Right kidney (tissue), 1 donor: Measurements from ENCODE around the gene MAT2A.
"Not testable (repeated sequence)": the region's sequence is repeated elsewhere in the genome, so short reads cannot be mapped to it uniquely, and the experiment has no call there.

Experiments used
- DNase-seq: peaks from one replicate; pipeline ENCODE4 v3.0.0-alpha.2; 2016

The MAT2A gene

GRCh38 chr2:85545780-85546240, 6.8 kb downstream of the MAT2A start:
- no peak for DNase-seq

GRCh38 chr2:85547089-85547858, 8.3 kb downstream of the MAT2A start:
- DNase-seq: no peak

- no peak for DNase-seq
Observed at GRCh38 chr2:85547859-85548607, 9.1 kb downstream of the MAT2A start.

- DNase-seq: no peak
Observed at GRCh38 chr2:85548608-85548900, 9.6 kb downstream of the MAT2A start.

GRCh38 chr2:85549095-85549494, 10.1 kb downstream of the MAT2A start:
- no peak for DNase-seq

GRCh38 chr2:85549826-85550225, 10.9 kb downstream of the MAT2A start:
- no peak for DNase-seq

- DNase-seq: no peak
Observed at GRCh38 chr2:85550486-85550885, 11.5 kb downstream of the MAT2A start.

- peak; percentile 58 for DNase-seq
Observed at GRCh38 chr2:85551698-85552678, 13.0 kb downstream of the MAT2A start.

- DNase-seq: no peak
Observed at GRCh38 chr2:85553184-85553583, 14.2 kb downstream of the MAT2A start.

GRCh38 chr2:85554980-85555612, 16.1 kb downstream of the MAT2A start:
- no peak for DNase-seq

GRCh38 chr2:85557130-85557529, 18.2 kb downstream of the MAT2A start:
- no peak for DNase-seq

GRCh38 chr2:85558160-85558559, 19.2 kb downstream of the MAT2A start:
- no peak for DNase-seq

- not testable (repeated sequence) for DNase-seq
Observed at GRCh38 chr2:85560403-85560726, 21.4 kb downstream of the MAT2A start.

- DNase-seq: peak; percentile 35
Observed at GRCh38 chr2:85560812-85561279, 21.9 kb downstream of the MAT2A start.

GRCh38 chr2:85561280-85562212, 22.6 kb downstream of the MAT2A start, which contains the start of gene GGCX:
GGCX (minus strand) TSS chr2:85561493; CDS start chr2:85561428, 65 bp downstream.
- DNase-seq: peak; percentile 91

- DNase-seq: no peak
Observed at GRCh38 chr2:85564144-85564563, 25.2 kb downstream of the MAT2A start.

GRCh38 chr2:85566265-85566664, 27.3 kb downstream of the MAT2A start:
- DNase-seq: no peak

- DNase-seq: no peak
Observed at GRCh38 chr2:85575739-85576138, 36.8 kb downstream of the MAT2A start.

- DNase-seq: no peak
Observed at GRCh38 chr2:85577063-85577385, 38.1 kb downstream of the MAT2A start.

- DNase-seq: peak; percentile 63
Observed at GRCh38 chr2:85577386-85578242, 38.6 kb downstream of the MAT2A start, which contains the start of gene VAMP8. VAMP8 (plus strand) TSS chr2:85577586; CDS start chr2:85577647, 61 bp downstream.
